GM19239 (cell line): ENCODE results near the gene OSGIN1.

ENCODE experiments used
- DNase-seq: peaks from one replicate; pipeline ENCODE4 v3.0.0; 2011; ENCODE audit warnings: low spot score; ENCODE audit not compliant: insufficient read length
- FAIRE-seq: peaks from 2 replicates; lab custom pipeline; 2011; peaks lifted over from hg19 to GRCh38; lab: Jason Lieb, UNC

OSGIN1 gene, protein sequence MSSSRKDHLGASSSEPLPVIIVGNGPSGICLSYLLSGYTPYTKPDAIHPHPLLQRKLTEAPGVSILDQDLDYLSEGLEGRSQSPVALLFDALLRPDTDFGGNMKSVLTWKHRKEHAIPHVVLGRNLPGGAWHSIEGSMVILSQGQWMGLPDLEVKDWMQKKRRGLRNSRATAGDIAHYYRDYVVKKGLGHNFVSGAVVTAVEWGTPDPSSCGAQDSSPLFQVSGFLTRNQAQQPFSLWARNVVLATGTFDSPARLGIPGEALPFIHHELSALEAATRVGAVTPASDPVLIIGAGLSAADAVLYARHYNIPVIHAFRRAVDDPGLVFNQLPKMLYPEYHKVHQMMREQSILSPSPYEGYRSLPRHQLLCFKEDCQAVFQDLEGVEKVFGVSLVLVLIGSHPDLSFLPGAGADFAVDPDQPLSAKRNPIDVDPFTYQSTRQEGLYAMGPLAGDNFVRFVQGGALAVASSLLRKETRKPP

DNA sequence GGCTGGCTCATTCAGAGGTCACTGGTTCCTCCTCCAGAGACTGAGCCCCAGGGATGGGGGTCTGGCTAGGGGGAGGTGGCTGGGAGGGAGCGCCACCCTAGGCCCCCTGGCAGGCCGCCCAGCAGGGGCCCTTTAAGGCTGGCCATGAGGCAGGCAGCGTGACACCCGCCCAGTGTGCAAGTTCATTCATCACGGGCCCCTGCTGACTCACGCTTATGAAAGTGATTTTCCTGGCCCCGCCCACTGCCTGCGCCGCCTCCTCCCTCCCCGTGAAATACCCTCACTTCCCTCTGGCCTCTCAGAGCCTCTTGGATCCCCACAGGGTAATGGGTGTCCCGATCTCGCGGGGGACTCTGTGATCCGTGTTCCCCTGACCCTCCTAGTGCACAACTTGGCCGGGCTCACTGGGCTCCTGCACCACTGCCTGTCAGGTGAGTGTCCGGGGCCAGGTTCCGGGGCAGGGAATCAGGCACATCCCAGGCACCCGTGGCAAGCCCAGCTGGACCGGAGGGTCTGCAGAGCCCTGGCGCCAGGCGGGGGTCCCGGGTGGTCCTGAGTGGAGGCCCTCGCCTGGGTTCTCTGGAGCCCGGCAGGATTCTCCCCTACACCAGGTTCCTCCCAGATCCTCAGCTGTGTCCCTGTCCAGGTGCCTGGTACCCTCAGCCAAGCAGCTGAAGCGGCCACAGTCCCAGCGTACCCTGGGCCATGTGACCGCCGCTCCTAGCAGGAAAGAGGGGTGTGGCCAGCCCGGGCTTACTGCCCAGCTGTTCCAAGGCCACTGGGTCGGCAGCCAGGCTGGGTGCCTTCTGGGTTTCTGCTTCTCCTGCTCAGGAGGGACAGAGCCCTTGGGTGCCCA is at the start of gene OSGIN1:
Gene OSGIN1, plus strand, starts transcription at position 301 of the 856 bp plus-strand sequence. CDS start 4,432 bp downstream, outside the sequence.
- DNase-seq (peak; percentile 75), FAIRE-seq (no peak)

DNA sequence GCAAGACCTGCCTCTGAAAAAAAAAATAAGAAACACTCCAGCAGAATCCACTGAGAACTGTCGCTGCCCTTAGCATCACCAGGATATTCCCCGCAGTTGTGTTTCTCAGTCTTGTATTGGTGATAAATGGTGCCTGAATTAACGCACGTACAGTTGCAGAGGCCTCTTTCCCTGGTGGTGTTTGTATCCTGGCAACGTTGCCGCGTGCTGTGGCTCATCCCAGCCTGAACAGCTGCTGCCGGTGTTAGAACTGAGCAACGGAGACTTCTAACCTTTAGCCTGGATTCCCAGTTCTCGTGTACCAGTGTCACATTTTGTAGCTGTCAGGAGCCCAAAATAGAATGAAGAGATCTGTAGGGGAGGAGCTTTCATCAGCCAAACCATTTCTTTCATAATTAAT is 49.3 kb upstream of the OSGIN1 start:
- no peak for FAIRE-seq
- no peak for DNase-seq

DNA sequence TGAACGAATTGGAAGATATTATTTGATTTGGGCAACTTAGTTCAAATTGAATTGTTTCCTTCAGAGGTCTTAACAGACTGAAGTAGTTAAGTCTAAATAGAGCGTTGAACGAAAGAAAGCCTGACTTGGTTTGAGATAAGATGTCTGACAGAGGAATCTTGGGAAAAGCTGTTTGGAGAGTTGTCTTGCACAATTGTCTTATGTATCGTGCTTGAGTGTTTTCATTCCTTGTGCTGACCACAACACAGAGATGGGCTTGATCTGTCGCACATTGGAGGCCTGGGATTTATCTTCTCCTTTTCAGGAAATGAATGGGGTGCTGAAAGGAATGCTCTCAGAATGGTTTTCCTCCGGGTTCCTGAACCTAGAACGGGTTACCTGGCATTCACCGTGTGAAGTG is 46.4 kb upstream of the OSGIN1 start:
- no peak for FAIRE-seq

DNA sequence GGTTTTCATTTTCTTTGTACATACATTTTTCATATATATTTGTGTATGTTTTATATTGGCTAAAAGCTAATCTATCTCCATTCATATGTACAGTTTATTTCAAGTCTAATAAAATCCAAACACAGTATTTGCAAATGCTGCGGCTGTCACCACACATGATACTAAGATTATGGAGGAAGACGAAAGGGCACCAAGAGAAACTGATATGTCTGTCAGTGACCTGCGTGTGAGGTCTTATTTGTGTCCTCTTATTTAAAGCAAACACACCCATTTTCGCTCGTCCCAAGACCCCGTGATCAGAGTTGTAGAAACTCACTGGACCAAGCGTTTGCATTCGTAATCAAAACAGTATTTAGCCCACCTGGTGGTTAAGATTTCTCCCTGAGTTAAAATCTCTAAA is 45.9 kb upstream of the OSGIN1 start:
- no peak for DNase-seq
- FAIRE-seq = no peak

More for the DNA sequence above, 46.4 kb upstream of the OSGIN1 start:
- no peak for DNase-seq

DNA sequence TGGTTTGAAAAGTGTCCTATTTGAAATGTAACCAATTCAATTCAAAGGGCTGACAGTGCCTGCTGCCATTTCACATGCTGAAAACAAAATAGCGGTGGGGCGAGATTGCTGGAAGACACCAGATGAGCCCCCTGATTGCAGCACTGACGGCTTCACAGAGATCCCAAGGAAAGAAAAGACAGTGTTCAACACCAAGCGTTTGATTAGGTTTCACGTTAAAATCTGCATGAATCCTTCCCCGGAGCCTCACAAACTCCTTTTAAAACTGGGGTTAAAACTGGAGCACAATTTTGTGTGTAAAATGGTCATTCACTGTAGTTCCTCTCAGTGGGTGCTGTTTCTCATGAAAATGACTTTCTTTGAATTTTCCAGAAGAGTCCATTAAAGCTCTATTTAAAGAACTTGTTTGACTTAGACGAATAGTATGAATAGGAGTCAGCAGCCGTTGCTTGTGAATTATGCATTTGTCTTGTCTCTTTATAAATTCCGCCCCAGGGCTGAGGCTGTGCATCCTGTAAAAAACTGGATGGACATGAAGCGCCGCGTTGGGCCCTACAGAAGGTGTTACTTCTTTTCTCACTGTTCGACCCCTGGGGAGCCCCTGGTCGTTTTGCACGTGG is 45.3 kb upstream of the OSGIN1 start:
- FAIRE-seq = no peak
- no peak for DNase-seq

DNA sequence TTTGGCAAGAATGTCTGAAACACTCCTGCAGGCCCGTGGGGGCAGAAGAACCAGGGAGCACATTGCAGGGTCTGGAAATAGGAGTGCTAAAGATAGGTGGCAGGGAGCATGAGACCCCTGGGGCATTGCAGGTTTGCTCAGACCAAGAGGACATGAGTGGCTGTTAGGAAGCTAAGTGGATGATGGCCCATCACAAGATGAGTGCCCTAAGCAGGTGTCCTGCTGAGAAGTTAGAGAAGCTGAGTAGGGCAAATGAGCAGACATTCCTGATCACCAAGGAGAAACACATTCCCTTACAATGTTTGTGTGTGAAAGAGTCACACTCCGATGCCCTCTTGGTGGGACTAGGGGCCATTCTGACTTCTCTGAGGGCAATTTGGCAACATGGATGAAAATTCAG is 44.2 kb upstream of the OSGIN1 start:
- no peak for FAIRE-seq

DNA sequence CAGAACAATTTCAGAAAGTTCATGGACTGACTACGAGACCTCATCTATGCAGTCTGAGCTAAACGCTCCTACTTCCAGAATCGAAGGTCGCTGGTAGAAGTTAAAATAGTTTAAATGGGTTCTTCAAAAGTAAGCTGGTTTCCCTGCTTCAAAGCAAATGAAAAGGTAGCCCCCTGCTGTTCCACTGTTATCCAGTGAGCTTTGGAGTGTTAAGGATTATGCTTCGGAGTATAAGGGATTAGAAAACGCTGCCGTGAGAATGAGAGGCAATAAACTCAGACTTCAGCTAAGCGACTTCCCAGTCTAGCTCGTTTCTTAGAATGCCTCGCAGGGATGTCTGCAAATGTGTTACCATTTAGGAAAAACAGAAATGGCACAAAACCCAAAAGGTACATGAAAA is 41.8 kb upstream of the OSGIN1 start:
- FAIRE-seq = no peak

More for the DNA sequence above, 44.2 kb upstream of the OSGIN1 start:
- no peak for DNase-seq

DNA sequence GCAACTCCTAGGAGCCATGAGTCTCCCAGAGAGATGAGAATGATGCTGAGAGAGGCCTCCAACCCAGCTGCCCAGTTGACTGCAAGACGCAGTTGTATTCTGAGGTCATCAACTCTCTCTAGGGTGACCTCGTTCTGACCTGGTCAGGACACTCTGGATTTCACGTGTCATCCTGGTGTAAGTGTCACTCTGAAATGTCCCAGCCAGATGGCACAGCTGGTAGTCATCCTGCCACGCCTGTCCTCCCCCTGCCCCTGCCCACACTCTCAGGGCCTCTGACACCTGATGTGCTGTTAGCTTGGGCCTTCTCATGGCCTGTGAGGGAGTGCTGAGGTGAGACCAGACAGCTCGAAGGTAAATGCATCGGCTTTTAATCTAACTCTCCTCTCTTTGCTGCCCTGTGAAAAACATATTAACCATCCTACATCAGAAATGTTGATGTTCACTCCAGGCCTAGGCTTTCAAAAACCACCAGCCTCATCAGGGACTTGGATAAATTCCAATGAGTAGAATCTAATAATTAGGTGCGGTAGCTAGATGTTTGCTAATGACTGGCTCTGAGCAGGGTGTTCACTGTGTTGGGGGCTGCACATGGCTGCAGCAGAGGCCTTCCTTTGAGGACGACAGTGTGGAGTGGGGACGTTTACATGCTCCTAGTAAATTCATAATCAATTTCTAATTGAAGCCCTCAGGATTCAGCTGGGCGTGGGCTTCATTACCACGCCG is 40.4 kb upstream of the OSGIN1 start:
- FAIRE-seq (no peak), DNase-seq (no peak)

More for the DNA sequence above, 41.8 kb upstream of the OSGIN1 start:
- no peak for DNase-seq

DNA sequence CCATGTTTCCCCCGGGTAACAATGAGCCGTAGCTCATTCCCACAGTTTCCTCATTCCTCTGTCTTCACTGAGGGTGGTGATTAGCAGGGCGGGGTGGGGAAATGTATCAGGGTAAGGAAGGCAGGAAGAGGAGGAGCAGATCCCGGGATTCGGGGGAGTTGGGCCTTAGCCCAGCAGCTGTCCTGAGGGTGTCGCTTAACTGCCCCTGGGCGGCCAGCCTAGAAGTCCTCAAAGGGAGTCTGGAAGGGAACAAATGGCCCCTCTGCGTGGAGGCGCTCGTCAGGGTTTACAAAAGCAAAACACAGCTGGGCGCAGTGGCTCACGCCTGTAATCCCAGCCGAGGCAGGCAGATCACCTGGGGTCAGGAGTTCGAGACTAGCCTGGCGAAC is 39.8 kb upstream of the OSGIN1 start:
- no peak for DNase-seq
- FAIRE-seq = no peak

DNA sequence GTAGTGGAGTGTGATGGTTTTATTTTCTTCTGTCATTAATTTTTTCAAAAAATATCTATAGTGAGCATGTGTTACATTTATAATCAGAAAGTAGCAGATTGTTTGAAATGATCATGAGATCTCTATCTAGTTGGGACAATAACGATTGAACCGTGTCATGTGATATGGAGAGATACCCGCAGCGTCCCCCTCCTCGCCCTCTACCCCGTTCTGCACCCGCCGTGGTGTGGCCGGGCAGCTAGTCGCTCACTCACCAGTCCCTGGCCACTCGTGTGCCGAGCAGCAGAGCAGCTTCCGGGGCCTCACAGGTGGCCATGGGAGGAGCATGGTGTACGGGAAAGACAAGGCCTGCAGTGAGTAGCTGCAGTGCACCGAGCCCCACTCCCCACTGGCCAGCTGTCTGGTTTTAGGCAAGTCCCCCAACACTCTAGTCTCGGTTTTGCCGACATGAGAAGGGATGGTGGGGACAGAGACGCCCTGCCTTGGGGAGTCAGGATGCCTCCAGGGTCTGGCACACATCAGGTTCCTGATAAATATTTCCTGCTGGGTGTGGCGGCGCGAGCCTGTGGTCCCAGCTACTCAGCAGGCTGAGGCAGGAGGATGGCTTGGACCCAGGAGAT is 38.8 kb upstream of the OSGIN1 start:
- FAIRE-seq (no peak), DNase-seq (no peak)

DNA sequence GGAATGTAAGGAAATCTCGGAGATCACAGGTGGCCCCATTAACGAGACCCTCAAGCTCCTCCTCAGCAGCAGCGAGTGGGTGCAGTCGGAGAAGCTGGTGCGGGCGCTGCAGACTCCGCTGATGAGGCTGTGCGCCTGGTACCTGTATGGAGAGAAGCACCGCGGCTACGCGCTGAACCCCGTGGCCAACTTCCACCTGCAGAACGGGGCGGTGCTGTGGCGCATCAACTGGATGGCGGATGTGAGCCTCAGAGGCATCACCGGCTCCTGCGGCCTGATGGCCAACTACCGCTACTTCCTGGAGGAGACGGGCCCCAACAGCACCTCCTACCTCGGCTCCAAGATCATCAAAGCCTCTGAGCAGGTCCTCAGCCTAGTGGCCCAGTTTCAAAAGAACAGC is 38.0 kb upstream of the OSGIN1 start:
- DNase-seq = no peak
- FAIRE-seq = no peak

DNA sequence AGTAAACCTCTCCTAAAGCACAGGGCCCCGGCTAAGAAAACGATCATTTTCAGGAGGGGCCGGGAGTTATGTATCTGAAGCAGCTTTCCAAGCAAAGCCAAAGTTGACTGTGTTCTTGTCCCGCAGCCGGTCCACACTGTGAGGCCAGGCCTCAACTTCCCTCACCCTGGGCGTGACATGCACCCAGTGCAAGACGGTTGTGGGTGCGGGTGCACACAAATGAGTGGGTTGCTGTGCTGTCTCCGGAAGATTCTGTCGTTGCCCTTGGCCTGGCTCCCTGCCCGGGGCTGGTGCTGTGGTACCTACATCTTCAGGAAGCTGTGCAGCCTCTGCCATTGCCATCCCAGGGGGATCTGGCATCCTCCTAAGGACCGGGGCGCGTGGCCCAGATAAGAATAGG is 37.5 kb upstream of the OSGIN1 start:
- FAIRE-seq (no peak), DNase-seq (no peak)

DNA sequence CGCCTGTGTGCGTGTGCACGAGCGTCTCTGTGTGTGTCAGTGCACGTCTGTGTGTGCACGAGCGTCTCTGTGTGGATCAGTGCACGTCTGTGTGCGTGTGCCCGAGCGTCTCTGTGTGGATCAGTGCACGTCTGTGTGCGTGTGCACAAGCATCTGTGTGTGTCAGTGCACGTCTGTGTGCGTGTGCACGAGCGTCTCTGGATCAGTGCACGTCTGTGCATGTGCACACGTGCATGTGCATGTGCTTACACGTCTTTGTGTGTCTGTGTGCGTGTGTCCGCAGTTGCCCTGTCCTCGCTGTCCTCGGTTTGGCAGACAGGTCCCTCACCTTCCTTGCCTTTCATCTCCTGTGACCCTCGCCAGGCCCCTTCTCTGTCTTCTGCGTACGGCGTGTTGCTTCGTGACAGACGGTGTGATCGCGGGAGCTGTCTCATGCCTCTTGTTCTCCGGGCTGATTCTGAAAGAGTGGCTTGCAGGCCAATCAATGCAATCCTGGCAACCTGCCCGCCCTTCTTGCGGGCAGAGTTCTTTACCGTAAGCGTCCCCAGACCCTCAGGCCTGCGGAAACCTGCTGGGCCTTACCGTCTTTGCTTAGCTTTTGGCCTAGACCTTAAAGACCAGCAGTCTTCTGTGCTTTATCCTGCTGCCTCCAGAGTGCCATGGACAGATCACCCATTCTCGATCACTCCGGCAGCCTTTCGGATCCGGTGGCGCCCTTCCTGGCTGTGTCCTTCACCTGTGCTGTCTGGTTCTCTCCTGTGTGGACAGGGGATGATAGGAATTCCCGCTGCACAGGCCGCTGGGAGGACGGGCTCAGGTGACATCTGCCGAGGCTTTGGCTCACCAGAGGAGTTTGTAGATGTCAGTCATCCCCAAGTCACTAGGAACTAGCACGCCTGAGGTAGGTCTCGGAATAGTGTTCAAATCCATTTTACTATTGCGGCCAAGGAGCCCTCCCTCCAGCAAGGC is 35.6 kb upstream of the OSGIN1 start:
- DNase-seq = no peak
- no peak for FAIRE-seq

DNA sequence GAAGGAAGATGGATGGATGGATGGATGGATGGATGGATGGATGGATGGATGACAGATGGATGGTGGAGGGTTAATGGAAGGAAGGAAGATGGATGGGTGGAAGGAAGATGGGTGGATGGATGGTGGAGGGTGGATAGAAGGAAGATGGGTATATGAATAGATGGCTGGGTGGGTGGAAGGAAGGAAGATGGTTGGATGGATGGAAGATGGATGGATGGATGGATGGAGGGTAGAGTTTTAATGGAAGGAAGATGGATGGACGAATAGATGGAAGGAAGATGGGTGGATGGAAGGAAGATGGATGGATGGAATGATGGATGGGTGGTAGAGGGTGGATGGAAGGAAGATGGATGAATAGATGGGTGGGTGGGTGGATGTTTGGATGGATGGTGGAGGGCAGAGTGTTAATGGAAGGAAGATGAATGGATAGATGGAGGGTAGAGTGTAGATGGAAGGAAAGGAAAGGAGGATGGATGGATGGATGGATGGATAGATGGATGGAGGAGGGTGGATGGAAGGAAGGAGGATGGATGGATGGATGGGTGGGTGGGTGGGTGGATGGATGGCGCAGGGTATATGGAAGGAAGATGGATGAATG is 32.0 kb upstream of the OSGIN1 start:
- DNase-seq = no peak
- no peak for FAIRE-seq

DNA sequence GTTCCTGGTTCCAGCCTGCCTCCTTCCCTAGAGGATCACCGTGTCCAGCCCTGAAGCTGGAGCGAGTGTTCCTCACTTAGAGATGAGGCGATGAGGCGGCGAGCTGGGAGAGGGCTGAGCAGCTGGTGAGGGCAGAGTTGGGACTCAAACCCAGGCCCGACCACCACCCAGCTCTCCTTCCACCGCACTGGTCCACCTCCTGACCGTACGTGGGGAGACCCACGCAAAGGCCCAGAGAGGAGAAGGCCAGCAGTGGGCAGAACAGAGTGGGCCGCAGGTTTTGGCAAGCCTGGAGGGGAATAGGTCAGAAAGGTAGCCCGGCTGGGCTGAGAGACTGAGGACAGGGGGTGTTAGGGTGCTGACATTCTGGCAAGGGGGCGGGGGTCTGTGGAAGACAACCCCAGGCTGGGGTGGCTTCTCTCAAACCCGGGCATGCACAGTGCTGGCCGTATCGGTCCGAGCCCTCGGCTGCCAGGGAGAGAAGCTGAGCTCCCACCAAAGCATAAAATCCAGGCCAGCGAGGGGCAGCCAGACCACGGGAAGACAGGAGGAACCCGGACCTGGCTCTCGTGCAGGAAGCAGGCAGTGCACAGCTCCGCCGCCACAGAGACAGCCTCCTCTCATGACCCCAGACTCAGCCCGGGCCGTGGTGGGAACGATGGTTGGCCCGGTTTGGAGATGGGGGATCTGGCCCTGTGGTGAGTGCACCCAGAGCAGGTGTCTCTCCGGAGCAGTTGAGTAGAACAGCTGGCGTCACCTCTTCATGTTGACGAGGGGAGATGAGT is 29.3 kb upstream of the OSGIN1 start:
- DNase-seq = no peak
- no peak for FAIRE-seq

DNA sequence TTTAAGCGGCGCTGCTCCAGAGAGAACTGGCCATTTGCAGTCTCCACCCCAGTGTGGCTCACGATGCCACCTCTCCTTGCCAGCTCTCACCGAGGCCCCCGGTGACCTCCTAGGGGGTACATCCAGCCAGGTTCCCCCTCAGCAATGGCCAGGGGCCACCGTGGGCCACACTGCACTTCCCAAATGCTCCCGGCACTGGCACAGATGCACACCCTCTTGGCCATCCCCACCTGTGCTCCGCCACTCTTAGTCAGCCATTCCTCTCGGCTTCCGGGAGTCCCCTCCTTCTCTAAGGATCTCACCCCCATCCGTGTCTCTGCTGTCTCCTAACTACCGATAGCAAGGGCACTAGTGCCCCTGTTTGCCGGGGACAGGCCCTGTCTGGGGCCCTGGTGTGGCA is 28.4 kb upstream of the OSGIN1 start:
- FAIRE-seq = no peak
- no peak for DNase-seq

DNA sequence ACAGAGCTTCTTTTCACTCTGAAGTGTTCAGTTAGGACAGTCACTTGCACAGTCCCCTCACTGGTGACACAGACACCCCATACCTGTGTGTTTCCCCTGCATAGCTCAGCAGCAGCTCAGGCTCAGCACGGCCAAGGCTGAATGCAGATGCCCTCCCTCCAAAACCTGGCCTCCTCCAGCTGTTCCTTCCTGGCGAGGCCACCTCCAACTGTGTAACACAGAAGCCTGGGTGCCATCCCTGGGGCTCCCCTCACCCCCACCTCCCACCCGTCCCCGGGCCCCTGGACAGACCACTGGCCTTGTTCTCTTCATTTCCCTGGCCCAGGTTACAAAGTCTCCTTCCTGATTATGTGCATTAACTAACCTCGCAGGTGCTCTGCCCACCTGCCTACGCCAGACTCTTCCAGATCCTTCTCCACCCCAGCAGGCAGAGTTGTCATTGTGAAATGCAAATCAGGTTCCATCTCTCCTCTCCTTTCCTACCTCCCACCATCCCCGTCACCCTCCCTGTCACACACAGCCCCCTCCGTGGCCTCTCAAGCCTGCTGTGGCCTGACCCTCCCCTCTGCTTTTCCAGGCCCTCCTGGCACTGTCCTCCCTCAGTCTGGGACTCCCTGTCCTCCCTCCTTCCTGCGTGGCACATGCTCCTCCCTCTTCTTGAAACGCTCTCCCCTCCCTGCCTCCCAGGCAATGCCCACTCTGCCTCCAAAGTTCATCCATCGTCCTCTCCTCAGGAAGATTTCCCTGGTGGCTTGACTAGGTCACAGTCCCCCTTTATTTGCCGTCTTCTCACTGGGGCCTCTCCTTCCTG is 27.7 kb upstream of the OSGIN1 start:
- FAIRE-seq = no peak
- DNase-seq = no peak
